HG03342 (cell line): ENCODE measurements around the gene RDH14.

Experiments used
- ATAC-seq: cut with Tn5 transposase; IDR thresholded peaks from one replicate; pipeline ENCODE4 v1.9.1; 2021; ENCODE audit warnings: mild to moderate bottlenecking, moderate library complexity; ENCODE audit not compliant: unreplicated experiment

RDH14 gene

DNA sequence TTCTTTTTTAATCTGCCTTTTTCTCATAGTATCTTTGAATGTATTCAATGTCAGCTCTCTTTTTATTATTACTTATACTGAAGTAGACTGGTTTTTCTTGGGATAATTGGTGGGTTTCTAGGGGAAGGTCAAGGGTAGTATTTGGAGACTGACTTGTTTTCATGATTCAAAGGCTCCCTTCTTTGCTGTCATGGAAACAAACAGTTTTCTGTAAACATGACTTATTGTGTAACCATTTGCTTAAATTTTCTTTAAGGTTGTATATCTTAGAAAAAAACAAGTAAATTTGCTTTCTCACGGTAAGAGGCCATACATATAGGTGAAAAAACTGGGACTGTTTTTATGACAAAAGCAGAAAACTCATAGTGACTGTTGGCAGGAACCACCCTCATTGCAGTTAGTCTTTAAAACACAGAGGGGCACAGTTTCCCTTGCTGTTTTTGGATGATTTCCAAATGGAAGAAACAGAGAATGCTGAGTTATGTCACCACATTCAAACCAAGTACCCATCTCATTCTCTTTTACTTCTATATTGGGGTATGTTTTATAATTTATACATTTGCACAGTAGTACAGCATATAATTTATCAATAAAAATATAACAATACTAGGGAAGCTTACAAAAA is 5.8 kb upstream of the RDH14 start:
- no peak for ATAC-seq

DNA sequence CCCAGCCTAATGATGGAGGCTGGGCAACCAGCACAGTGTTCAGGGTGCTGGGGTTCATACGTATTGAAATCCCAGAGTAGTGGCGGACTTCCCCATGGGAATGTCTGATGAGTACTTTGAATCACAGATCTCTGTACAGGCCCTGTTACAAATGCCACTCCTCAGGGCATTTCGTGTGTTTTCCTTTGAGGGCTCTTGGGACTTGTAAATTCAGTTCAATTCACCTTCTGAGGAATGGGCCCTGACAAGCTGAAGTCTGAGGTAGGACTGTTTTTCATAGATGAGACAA is 288 bp upstream of the RDH14 start:
- no peak for ATAC-seq

DNA sequence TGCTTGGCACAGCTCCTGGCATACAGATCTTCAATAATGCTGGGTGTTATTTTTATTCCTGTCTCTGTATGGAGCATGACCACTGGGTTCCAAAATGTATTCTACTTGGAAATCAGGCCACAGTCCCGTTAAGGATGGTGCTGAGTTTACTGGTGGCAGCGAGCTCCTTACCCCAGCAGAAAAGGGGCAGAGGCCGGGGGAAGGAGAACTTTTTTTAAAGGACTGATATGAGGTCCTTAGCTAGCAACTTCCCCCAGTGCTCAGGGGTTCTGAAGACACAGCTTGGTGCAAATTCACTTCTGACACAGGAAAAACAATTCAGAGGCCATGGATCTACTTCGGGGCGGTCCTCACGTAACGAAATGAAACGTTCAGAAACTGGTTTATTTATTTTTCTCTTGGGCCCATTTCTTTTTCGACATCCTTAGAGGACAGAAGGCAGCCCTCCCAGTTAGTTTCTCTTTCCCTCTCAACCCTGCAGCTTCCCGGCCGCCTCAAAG is 872 bp downstream of the RDH14 start:
- ATAC-seq = peak; percentile 3

DNA sequence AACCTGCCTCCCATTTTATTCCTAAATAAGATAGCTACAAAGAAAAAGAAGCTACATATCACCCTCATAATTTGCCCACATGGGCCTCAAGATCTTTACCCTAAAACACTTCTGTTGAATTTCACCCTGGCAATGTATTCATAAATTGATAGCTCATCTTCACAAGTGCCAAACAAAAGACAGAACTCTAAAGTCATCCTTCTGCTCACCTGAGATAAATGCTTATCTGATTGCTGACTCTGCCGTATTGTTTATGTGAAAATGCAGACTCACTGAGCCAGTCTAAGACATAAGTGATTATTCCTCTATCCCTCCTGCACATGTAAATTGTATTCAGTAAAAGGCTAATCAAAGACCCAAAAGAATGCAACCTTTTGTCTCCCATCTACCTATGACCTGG is 2.0 kb downstream of the RDH14 start:
- no peak for ATAC-seq

DNA sequence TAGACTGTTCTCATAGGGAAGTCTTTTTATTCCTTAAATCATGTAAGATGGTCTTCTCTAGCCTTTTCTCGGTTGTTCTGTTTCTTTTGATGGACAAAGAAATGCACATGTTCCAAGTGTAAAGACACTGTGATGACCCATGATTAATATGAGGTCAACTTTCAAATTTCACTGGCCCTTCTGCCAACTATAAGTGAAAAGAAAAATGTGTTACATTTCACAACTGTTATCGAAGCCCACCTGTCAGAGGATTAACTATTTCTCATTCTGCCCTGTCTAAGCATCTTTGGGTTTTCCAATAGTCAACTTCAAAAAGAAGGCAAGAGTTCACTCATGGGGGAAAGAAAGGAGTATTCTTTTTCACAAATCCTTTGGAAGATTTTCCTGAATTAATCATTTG is 3.3 kb downstream of the RDH14 start:
- ATAC-seq = no peak

DNA sequence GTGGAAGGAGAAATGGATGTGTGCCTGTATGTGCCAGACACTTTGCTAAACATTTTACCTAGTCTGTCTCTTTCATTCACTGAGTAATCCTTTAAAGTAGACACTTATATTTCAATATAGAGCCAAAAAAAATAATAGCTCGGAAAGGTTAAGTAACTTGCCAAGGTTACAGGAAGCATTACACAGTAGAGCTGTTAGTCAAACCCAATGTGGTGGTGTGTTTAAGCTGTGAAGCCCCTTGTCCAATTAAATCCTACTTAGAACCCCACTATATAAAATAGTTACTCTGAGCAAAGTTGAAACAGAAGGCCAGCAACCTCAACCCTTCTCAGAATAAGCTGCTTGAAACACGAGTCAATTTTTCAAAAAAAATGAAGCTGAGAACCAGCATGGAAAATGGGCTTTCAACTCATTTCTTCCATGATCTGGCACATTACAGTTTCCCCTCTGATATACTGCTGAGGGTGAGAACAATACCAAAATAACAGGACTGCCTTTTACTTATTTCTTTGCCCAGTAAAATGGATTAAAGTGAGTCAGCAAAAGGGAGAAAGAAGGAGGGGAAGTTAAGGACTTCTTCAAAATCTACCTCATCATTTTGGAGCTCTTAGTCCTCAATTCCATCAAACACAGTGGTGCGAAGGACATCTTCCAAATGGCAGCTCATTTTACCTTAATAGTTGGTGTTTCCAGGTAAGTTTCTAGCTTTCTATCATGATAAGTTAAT is 7.9 kb downstream of the RDH14 start:
- ATAC-seq = no peak

DNA sequence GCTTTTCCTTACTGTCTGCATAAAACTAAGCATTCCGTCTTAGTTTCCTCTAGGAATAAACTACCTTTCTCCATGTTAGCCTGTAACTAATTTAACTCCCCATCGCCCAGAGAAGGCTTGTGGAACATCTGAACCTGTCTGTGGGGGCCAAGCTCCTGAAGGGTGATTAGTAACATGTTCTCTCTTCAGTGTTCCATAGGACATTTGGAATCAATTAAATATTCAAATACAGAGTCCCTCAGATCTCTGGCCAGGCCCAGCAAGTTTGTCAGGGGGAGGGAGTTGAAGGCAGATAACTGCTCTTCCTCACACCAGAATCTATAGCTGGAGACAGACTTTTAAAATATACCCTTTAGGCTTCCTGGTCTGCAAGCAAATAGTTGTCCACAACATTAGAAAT is 8.8 kb downstream of the RDH14 start:
- no peak for ATAC-seq

DNA sequence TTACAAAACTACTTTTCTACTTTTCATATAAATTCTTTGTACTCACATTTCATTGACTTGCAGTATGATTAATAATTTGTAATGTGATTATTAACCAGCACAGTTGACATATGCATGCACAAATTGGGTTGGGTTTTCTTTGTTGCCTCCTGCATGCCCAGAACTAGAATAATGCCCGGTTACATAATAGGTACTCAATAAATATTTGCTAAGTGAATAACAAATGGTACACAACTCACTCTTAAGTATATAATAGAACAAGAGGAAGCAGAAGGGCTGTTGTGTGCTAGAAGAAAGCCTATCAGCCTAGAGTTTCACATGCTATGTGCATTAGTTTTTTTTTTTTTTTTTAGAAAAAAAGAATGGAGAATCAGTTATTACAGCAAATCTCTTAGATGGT is 9.3 kb downstream of the RDH14 start:
- no peak for ATAC-seq

DNA sequence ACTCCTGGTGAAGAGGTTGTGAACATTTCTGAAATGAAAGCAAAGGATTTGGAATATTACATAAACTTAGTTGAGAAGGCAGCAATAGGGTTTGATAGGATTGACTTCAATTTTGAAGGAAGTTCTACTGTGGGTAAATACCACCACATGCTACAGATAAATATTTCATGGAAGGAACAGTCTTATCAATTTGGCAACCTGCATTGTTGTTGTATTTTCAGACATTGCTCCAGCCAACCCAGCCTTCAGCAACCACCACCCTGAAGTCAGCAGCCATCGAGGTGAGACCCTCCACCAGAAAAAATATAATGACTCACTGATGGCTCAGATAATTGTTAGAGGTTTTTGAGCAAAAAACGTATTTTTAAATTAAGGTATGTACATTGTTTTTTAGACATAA is 10.0 kb downstream of the RDH14 start:
- ATAC-seq = no peak

DNA sequence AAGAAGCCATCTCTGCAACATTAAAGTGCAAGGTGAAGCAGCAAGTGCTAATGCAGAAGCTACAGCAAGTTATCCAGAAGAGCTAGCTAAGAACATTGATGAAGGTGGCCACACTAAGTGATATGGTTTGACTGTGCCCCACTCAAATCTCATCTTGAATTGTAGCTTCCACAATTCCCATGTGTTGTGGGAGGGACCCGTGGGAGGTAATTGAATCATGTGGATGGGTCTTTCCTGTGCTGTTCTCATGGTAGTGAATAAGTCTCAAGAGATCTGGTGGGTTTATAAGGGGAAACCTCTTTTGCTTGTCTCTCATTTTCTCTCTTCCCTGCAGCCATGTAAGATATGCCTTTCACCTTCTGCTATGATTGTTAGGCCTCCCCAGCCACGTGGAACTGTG is 11.4 kb downstream of the RDH14 start:
- no peak for ATAC-seq

DNA sequence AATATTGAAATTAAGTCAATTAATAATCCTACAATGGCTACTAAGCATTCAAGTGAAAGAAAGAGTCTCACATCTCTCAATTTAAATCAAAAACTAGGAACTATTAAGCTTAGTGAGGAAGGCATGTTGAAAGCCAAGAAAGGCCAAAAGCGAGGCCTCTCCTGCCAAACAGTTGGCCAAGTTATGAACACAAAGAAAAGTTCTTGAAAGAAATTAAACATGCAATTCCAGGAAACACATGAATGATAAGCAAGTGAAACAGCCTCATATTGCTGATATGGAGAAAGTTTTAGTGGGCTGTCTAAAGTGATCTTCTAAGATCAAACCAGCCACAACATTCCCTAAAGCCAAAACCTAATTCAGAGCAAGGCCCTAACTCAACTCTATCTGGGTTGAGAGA is 11.8 kb downstream of the RDH14 start:
- ATAC-seq = no peak

DNA sequence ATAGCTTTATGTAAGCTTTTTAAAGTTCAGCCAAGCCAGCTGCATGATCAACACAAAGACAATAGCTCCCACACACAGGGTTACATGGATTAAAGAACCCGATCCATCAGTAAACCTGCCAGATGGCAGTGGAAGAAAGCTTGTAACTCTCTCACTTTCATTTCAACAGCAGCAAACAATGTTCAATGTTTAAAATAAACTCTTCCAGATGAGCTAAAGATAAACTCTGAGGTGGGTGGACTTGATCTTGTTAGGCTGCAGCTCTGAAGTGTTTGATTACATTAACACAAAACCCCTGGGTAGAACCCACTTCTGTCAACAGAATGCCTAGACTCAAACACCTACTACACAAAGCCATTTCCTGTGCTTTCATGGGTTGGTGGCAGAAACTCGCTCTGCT is 13.9 kb downstream of the RDH14 start:
- ATAC-seq = peak; percentile 70

DNA sequence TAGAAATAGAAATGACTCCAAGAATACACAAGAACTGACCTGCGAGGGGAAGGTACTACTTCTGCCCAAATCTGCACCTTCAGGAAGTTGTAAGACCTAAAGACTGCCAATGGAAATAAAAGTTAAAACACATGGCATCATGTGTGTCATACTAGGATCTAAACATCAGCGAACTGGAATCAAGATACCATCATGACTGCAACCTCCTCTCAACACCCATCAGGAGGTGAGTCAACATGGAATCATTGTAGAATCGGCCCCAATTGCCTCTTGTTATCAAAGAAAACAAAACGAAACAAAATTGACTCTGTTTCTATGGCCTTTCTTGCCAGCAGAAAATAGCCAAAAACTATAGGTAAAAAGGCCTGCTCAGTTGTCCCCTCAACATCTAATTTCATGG is 15.1 kb downstream of the RDH14 start:
- no peak for ATAC-seq

DNA sequence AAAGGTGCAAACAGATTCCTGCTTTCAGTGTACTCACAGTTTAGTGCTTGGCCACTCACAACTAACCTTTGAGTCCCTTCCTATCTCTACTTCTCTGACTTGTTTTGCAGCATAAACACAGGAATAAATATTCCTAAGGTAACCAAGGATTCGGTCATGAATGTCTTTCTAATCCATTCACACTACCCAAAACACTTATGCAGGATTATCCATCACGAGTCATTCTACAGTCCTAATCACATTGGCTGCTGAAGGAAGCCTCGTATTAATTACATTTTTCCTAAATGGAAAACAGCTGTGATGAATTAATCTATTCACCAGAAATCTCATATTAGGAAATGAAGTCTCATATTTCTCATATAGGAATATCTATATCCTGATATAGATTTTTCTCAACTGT is 16.3 kb downstream of the RDH14 start:
- ATAC-seq = no peak

DNA sequence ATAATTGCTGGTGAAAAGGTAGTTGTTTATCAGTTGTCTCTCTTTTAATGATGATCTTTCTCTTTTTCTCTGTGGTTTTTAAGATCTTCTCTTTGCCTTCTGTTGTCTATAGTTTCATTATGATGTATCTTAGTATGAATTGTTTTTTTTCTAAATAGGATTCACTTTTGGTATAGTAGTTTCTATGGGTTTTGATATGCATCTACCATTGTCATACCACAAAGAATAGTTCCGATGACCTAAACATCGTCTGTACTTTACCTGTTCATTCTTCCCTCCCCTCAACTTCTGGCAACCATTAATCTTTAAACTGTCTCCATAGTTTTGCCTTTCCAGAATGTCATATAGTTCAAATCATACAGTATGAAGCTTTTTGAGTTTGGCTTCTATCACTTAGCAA is 19.6 kb downstream of the RDH14 start:
- ATAC-seq = peak; percentile 66

DNA sequence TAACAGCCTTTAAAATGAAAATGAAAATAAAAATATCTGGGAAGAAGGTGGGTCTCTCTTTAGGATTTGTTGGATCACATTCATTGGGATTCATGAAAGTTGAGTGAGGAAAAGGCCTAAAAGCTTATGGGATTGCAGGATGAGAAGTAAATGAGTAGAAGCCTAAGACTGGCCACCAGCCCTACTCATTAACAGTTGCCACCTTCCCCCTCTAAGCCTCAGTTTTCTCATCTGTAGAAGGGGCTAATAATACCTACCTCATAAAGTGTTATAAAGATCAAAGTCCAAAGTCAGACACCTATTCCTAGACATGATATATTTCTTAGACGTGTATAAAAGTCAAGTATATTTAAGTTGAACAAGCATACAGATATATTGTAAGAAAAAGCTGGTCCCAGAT is 23.8 kb downstream of the RDH14 start:
- ATAC-seq = no peak

DNA sequence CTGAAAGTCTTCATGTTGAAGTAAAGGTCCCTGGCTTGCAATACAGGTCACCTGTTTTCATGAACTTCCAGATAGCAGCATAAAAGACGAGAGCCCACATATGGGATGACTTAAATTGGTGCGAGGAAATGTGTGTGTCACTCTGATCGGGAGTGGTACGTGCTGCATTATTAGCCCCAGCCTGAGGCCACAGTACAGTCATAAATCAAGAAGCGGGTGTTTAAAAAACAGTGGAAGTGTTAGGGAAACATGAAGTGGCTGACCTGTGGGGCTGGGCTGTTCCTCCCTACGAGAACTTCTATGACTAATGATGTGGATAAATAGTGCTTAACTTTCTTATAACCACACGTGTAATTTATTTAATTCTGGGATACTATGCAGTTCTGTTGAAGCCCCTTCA is 24.4 kb downstream of the RDH14 start:
- ATAC-seq = no peak

DNA sequence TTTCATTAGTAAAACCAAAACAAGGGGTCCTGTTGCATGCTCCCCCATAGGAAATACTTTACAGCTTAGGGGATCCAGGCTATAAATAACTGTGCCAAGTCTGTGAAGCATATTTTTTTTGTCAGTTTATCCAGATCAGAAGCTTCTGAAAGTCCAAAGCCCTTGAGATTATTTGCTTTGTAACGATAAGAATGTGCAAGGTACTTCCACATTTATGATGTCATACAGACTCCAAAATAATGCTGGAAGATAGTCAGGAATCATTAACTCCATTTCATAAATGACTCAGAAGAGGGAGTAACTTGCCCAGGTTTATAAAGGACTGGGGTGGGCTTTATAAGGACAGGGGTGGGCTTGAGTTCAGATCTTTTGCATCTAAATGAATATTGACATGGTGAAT is 29.3 kb downstream of the RDH14 start:
- ATAC-seq = no peak

DNA sequence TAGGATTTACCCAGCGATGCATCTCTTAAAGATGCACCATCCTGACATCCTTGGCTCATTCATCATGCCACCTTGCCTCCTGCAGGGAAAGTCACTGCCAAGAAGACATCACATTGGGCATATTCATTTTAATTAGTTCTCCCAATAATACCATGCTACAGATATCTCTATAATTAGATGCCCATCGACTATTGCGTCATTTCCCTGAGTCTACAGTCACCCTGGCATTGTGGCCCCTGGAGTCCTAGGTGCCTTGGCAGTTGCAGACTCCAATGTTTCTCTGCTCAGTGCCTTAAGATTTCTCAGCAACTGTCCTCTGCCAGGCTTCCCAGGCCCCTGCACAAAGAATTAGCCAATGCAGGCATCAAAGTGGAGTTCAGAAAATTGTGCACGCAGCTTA is 32.6 kb downstream of the RDH14 start:
- ATAC-seq = no peak

DNA sequence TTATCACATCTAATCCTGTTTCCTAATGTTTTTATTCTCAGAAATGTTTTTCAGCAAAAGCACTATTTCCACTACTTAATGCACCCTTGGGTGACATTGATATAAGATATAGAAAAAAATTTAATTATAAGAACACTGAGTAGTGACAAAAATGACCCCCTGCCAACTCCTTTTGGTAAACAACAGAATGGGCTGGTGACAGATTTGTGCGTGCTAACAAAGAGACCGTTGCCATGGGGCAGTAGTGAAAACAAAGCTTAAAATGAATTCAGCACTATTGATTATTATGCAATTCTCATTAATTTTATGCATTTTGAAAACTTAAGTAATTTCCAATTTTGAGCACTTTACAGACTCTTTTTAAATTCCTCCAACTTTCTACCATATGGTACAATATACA is 33.1 kb downstream of the RDH14 start:
- no peak for ATAC-seq

DNA sequence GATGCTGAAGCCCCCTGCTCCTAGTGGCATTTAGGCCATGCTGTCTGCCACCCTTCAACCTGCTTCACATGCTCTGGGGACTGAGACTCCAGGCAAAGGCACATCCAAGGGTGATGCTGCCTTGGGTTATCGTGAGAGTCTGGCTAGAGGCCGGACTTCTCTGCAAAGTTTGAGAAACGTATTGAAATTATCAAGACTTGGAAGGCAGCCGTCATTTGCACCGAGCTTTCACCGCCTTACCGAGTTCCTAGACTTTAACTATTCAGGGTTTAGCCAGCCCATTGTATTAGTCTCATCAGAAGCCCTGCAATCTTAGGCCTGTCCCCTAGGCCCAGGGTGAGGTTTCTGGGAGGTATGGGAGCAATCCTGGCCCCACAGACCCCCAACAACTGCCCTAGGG is 34.0 kb downstream of the RDH14 start:
- ATAC-seq = no peak

DNA sequence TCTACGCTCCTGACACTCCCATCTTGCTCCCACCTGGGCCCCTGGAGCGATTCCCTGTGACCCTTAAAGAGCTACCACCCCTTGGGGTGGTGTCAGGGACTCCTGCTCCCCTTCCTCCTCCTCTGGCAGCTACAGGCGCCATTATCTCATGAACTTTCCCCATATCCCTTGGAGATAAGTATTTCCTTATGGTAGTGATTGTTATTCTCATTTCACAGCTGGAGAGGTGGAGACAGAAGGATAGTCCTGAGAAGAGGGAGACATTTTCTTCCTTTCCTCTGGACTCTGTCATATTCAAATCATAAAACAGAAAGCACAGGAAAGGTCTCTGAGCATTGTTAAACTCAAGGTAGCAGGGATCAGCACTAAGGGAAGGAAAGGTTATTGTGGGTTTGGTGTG is 34.6 kb downstream of the RDH14 start:
- no peak for ATAC-seq

DNA sequence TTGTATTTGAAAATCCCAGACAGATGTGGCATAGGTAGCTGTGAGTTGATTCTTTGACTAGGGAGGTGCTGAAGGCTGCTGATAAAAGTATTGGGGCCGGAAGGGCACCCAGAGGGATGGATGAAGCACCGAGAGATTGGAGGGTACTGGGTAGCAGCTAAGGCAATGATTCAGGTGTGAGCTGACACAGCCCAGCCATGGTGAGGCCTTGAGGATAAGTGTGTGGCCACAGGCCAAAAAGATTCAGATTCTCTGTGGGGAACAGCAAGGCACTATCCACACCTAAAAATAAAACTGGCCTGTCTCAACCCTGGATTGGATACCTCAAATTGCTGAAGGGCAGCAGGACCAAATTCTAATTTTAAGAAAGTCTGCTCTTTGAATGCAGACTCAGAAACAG is 35.2 kb downstream of the RDH14 start:
- no peak for ATAC-seq
